ENCODE results near the gene ZPR1. TPM values are rescaled to one million over a fixed set of nuclear protein-coding genes. Genes with fewer than 3 reads are reported as not detected.
A peak's percentile ranks its signal among the peaks of the same experiment; 100 is the strongest.
"Not testable (repeated sequence)": the region's sequence is repeated elsewhere in the genome, so short reads cannot be mapped to it uniquely, and the experiment has no call there.

The ZPR1 gene
- total RNA-seq, result 19.4 TPM

GRCh38 chr11:116787786-116788486 lies at the start of gene ZPR1:
TSS of gene ZPR1 (minus strand) at chr11:116788023. CDS start at chr11:116787990, 33 bp downstream.
- no peak for DNase-seq (ENCODE audit: extremely low spot score in 2 of 2)
- peak within 1 kb of the TSS; percentile 87 to 99 for H3K4me3 ChIP-seq
- H3K27ac ChIP-seq, result peak within 1 kb of the TSS; percentile 76
- peaks cover 27% of the 10 kb centered on the region for H3K4me1 ChIP-seq
- no peaks in the 10 kb centered on the region for H3K27me3 ChIP-seq
- intact Hi-C loops (cut with DNase I), result loop anchor here (1.0 to 2.0 kb wide), 2 partner anchors 48 to 317 kb away; no protein-coding TSS in a partner anchor
- H3K9me3 ChIP-seq, result no peaks in the 10 kb centered on the region
- TF ChIP-seq POLR2AphosphoS5 (IDR thresholded peaks at IDR 0.05; ENCODE audit: insufficient read depth in 1 of 2, low read depth in 1 of 2) (peak; percentile 60 to 77), CTCF (IDR thresholded peaks at IDR 0.05) (no peak), POLR2A (IDR thresholded peaks at IDR 0.05) (peak in 1 of 2 donors; percentile 23)
- H3K36me3 ChIP-seq, result peaks cover 0 to 38% of the 10 kb centered on the region in 2 donors

- Histone ChIP-seq H3K36me3 (no peaks in the 10 kb centered on the region), H3K27ac (no peak overlapping the region), H3K9me3 (no peaks in the 10 kb centered on the region), H3K4me1 (peaks cover 11% of the 10 kb centered on the region), H3K4me3 (no peak overlapping the region), H3K27me3 (no peaks in the 10 kb centered on the region)
- intact Hi-C loops (cut with DNase I), result loop anchor here (1.0 kb wide), 1 partner anchor 49 kb away; no protein-coding TSS in a partner anchor
- no peak for TF ChIP-seq POLR2AphosphoS5 (IDR thresholded peaks at IDR 0.05; ENCODE audit: insufficient read depth in 1 of 2, low read depth in 1 of 2)
- no peak for TF ChIP-seq POLR2A (IDR thresholded peaks at IDR 0.05)
- TF ChIP-seq CTCF (IDR thresholded peaks at IDR 0.05), result no peak
- no peak for DNase-seq (ENCODE audit: extremely low spot score in 2 of 2)
These were observed 48.8 kb upstream of the ZPR1 start for GRCh38 chr11:116836632-116836991.

GRCh38 chr11:116835791-116836631 lies 48.2 kb upstream of the ZPR1 start:
- intact Hi-C loops (cut with DNase I), result loop anchor here (1.0 kb wide), 1 partner anchor 49 kb away; no protein-coding TSS in a partner anchor
- no peaks in the 10 kb centered on the region for H3K36me3 ChIP-seq
- peak overlapping the region; percentile 35 to 38 for H3K4me3 ChIP-seq
- peak overlapping the region; percentile 70 for H3K27ac ChIP-seq
- H3K4me1 ChIP-seq, result peaks cover 11% of the 10 kb centered on the region
- DNase-seq (ENCODE audit: extremely low spot score in 2 of 2), result no peak
- no peaks in the 10 kb centered on the region for H3K27me3 ChIP-seq
- peak in 1 of 2 donors; percentile 64 for TF ChIP-seq POLR2AphosphoS5 (IDR thresholded peaks at IDR 0.05; ENCODE audit: insufficient read depth in 1 of 2, low read depth in 1 of 2)
- peak in 2 of 3 experiments; percentile 17 to 63 for TF ChIP-seq CTCF (IDR thresholded peaks at IDR 0.05)
- TF ChIP-seq POLR2A (IDR thresholded peaks at IDR 0.05), result no peak
- no peaks in the 10 kb centered on the region for H3K9me3 ChIP-seq

- Histone ChIP-seq H3K4me1 (peaks cover 11% of the 10 kb centered on the region), H3K36me3 (no peaks in the 10 kb centered on the region), H3K27ac (peak overlapping the region; percentile 70), H3K9me3 (no peaks in the 10 kb centered on the region), H3K27me3 (no peaks in the 10 kb centered on the region), H3K4me3 (peak overlapping the region; percentile 35 to 38)
- TF ChIP-seq POLR2AphosphoS5 (IDR thresholded peaks at IDR 0.05; ENCODE audit: insufficient read depth in 1 of 2, low read depth in 1 of 2), result peak in 1 of 2 donors; percentile 41
- TF ChIP-seq POLR2A (IDR thresholded peaks at IDR 0.05), result no peak
- TF ChIP-seq CTCF (IDR thresholded peaks at IDR 0.05), result no peak
- no peak for DNase-seq (ENCODE audit: extremely low spot score in 2 of 2)
- intact Hi-C loops (cut with DNase I), result no loop called here
These were observed 47.4 kb upstream of the ZPR1 start for GRCh38 chr11:116835042-116835772.

- H3K36me3 ChIP-seq; DNase-seq (ENCODE audit: extremely low spot score in 2 of 2); H3K9me3 ChIP-seq; H3K27me3 ChIP-seq; intact Hi-C loops (cut with DNase I); H3K27ac ChIP-seq: not testable (repeated sequence)
- H3K4me1 ChIP-seq, result peaks cover 11% of the 10 kb centered on the region
- H3K4me3 ChIP-seq, result peak overlapping the region in 1 of 2 donors; percentile 38
These were observed 46.8 kb upstream of the ZPR1 start for GRCh38 chr11:116834535-116835041.
